ENCODE data around the gene PTPRJ.

PTPRJ gene

DNA sequence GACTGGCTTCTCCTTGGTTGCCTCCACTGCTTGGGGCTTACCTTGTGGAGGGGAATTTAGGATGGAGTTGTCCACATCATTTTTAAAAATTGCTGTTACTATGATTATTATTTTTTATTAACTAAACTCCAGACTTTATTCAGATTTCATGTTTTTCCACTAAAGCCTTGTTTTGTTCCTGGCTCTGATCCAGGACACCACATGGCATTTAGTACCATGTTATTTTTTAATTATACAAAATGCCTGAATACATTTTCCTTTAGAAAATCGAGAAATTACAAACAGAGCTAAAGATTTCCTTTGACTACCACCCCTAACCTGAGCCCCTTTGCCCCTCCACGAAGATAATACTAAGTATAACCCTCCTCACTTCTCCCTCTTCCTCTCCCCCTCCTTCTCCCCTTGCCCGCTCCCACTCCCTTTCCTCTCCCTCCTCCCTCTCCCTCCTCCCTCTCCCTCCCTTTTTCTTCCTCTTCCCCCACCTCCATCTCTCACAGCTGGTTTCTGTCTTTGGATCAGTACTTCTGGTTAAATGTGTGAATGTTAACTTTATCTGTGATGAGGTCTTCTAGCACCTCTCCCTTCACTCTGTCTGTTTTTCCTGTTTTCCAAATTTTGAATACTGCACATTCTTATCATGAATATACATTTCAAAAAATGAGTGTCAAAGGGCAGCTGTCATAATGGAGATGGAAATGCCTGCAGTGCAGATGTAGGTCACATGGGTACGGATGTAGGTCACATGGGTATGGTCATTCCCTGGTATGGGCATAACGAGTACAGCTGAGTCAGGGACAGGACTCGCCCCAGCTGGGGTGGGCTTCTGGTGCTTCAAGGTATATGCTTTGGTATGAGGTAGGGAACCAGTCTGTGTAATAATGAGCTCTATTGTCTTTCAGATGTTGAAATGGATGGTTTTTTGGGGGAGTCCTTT lies 181.9 kb downstream of the PTPRJ start:
- POLR2A ChIA-PET (ENCODE audit: low non-redundant PET) = no interaction called here
- TF ChIP-seq, protein P1, sequence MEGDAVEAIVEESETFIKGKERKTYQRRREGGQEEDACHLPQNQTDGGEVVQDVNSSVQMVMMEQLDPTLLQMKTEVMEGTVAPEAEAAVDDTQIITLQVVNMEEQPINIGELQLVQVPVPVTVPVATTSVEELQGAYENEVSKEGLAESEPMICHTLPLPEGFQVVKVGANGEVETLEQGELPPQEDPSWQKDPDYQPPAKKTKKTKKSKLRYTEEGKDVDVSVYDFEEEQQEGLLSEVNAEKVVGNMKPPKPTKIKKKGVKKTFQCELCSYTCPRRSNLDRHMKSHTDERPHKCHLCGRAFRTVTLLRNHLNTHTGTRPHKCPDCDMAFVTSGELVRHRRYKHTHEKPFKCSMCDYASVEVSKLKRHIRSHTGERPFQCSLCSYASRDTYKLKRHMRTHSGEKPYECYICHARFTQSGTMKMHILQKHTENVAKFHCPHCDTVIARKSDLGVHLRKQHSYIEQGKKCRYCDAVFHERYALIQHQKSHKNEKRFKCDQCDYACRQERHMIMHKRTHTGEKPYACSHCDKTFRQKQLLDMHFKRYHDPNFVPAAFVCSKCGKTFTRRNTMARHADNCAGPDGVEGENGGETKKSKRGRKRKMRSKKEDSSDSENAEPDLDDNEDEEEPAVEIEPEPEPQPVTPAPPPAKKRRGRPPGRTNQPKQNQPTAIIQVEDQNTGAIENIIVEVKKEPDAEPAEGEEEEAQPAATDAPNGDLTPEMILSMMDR (conservative IDR thresholded peaks at IDR 0.05; ENCODE audit: low read depth) = no peak
- DNase-seq (ENCODE audit: low spot score) = no peak
- CTCF ChIA-PET = interaction anchor here (0.5 to 1.3 kb wide), 3 partner anchors 10 to 17 kb away, joined by 3 to 5 read pairs (median 3); no protein-coding TSS in a partner anchor
- no peak overlapping the region for H3K27ac ChIP-seq

DNA sequence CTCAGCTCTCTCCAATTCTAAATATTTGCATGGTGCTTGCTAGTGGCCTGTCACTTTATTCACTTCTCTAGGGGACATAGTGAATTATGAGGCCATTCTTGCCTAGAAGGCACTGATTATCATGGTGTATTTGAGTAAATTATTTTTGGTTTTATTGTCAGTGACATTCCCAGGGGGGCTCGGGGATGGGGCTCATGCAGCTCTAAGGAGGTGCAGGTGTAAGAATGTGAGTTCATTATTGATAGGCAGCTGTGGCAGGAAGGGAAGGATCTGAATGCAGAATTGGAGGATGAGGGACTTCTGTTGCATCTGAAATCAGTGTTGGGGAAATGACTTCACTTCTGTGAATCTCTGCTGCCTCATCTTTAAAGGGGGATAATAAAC lies 182.5 kb downstream of the PTPRJ start:
- POLR2A ChIA-PET (ENCODE audit: low non-redundant PET) = no interaction called here
- CTCF ChIA-PET = interaction anchor here (1.3 kb wide), 1 partner anchor 10 kb away, joined by 5 read pairs; no protein-coding TSS in a partner anchor
- TF ChIP-seq, protein P1 (conservative IDR thresholded peaks at IDR 0.05; ENCODE audit: low read depth) = no peak
- DNase-seq (ENCODE audit: low spot score) = no peak
- no peak overlapping the region for H3K27ac ChIP-seq

GRCh38 chr11:48163360-48164100 lies 183.2 kb downstream of the PTPRJ start:
- ChIA-PET POLR2A (ENCODE audit: low non-redundant PET) (no interaction called here), CTCF (interaction anchor here (1.3 kb wide), 1 partner anchor 9 kb away, joined by 5 read pairs; no protein-coding TSS in a partner anchor)
- no peak for DNase-seq (ENCODE audit: low spot score)
- TF ChIP-seq, protein P1 (conservative IDR thresholded peaks at IDR 0.05; ENCODE audit: low read depth) = no peak
- no peak overlapping the region for H3K27ac ChIP-seq

- no peak for DNase-seq (ENCODE audit: low spot score)
- ChIA-PET CTCF (interaction anchor here (0.8 kb wide), 1 partner anchor 67 kb away, joined by 3 read pairs; no protein-coding TSS in a partner anchor), POLR2A (ENCODE audit: low non-redundant PET) (no interaction called here)
- H3K27ac ChIP-seq = no peak overlapping the region
- TF ChIP-seq, protein P1 (conservative IDR thresholded peaks at IDR 0.05; ENCODE audit: low read depth) = no peak
Observed at GRCh38 chr11:48164836-48165235, 184.5 kb downstream of the PTPRJ start.

GRCh38 chr11:48165426-48165825 lies 185.1 kb downstream of the PTPRJ start:
- no peak overlapping the region for H3K27ac ChIP-seq
- TF ChIP-seq, protein P1 (conservative IDR thresholded peaks at IDR 0.05; ENCODE audit: low read depth) = no peak
- ChIA-PET POLR2A (ENCODE audit: low non-redundant PET) (no interaction called here), CTCF (interaction anchor here (0.8 kb wide), 1 partner anchor 67 kb away, joined by 3 read pairs; no protein-coding TSS in a partner anchor)
- DNase-seq (ENCODE audit: low spot score) = no peak

- CTCF ChIA-PET = interaction anchor here (0.6 kb wide), 1 partner anchor 63 kb away, joined by 3 read pairs; no protein-coding TSS in a partner anchor
- H3K27ac ChIP-seq = no peak overlapping the region
- TF ChIP-seq, protein P1 (conservative IDR thresholded peaks at IDR 0.05; ENCODE audit: low read depth) = no peak
- POLR2A ChIA-PET (ENCODE audit: low non-redundant PET) = no interaction called here
- DNase-seq (ENCODE audit: low spot score) = no peak
Observed at GRCh38 chr11:48167380-48167779, 187.0 kb downstream of the PTPRJ start.
